Spleen (tissue), 7 donors: ENCODE results near the gene SH3BP5.

Experiments
- POLR2A ChIP-seq, 3 donors: fragments of 450-650 bp; IDR thresholded peaks; one replicate each; pipeline ENCODE4 v1.5.1; 2017; ENCODE audit warnings: antibody characterized with exemption in 3 of 3, mild to moderate bottlenecking in 1 of 3
- POLR2AphosphoS5 ChIP-seq, 3 donors: sonication (generic); formaldehyde crosslinking; IDR thresholded peaks; one replicate each; pipeline ENCODE4 v1.5.1; 2017; ENCODE audit warnings: antibody characterized with exemption in 3 of 3
- TF ChIP-seq, protein P1 (sequence below), 11 experiments: fragments of 200-600 bp in 7 of 11; fragments of 450-650 bp in 4 of 11; sonication (generic) in 4 of 11; IDR thresholded peaks in 8 of 11; conservative IDR thresholded peaks in 3 of 11; 1 replicate in 7 of 11; 2 replicates in 4 of 11; pipeline versions ENCODE4 v1.4.0 to v1.8.0; 2016 to 2021; ENCODE audit warnings: antibody characterized with exemption in 11 of 11, inconsistent platforms in 4 of 11, mild to moderate bottlenecking in 1 of 11
- donor health status: DM: no; HTN: no; CAD: no; lungs with moderate emphysema.
- donor health status: DM: no; HTN: no; CAD: no.
- donor health status: DM: no; HTN: no; CAD: no.

- TF ChIP-seq, protein P1, sequence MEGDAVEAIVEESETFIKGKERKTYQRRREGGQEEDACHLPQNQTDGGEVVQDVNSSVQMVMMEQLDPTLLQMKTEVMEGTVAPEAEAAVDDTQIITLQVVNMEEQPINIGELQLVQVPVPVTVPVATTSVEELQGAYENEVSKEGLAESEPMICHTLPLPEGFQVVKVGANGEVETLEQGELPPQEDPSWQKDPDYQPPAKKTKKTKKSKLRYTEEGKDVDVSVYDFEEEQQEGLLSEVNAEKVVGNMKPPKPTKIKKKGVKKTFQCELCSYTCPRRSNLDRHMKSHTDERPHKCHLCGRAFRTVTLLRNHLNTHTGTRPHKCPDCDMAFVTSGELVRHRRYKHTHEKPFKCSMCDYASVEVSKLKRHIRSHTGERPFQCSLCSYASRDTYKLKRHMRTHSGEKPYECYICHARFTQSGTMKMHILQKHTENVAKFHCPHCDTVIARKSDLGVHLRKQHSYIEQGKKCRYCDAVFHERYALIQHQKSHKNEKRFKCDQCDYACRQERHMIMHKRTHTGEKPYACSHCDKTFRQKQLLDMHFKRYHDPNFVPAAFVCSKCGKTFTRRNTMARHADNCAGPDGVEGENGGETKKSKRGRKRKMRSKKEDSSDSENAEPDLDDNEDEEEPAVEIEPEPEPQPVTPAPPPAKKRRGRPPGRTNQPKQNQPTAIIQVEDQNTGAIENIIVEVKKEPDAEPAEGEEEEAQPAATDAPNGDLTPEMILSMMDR (IDR thresholded peaks at IDR 0.05 in 8 of 11, conservative IDR thresholded peaks at IDR 0.05 in 3 of 11): no peak
- TF ChIP-seq POLR2A (IDR thresholded peaks at IDR 0.05) (no peak), POLR2AphosphoS5 (IDR thresholded peaks at IDR 0.05) (no peak)
Measured at GRCh38 chr3:15329046-15330005, 3.1 kb downstream of the SH3BP5 start.
